ENCODE data around the gene RINL. TPM values are rescaled to one million over a fixed set of nuclear protein-coding genes. Genes with fewer than 3 reads are reported as not detected.

Gene RINL
- polyA plus RNA-seq, 1 of the 3 experiments (the other 2 are of a cell fraction): 3.8 TPM

- Histone ChIP-seq H3K4me2 (no peak overlapping the region), H3K27me3 (ENCODE audit: insufficient read depth) (no peaks in the 10 kb centered on the region), H3K36me3 (replicated peaks in 1 of 2; ENCODE audit: control insufficient read depth in 1 of 2, insufficient read depth in 2 of 2, low read length in 1 of 2) (peaks cover 4 to 17% of the 10 kb centered on the region in 2 experiments), H3K4me3 (ENCODE audit: low read depth in 2 of 2, low read length in 1 of 2) (no peak overlapping the region), H3K9ac (no peak overlapping the region), H3K9me3 (no peaks in the 10 kb centered on the region), H3F3A (replicated peaks; ENCODE audit: insufficient read depth) (no peaks in the 10 kb centered on the region), H3K4me1 (ENCODE audit: control insufficient read depth in 1 of 2, insufficient read depth in 2 of 2, low read depth in 1 of 2, low read length in 1 of 2) (peaks cover 0 to 10% of the 10 kb centered on the region in 2 experiments; a peak in 1 of 4 replicates), H3K27ac (ENCODE audit: low read depth in 2 of 2, low read length in 1 of 2) (no peak overlapping the region), H3K9me2 (no peaks in the 10 kb centered on the region), H2AFZ (ENCODE audit: low read depth) (no peak overlapping the region), H3K79me2 (ENCODE audit: insufficient read depth) (no peaks in the 10 kb centered on the region), H4K20me1 (ENCODE audit: insufficient read depth) (no peaks in the 10 kb centered on the region)
- ChIA-PET CTCF (no interaction called here), POLR2A (interaction anchor here (0.6 to 0.9 kb wide), 2 partner anchors 42 to 188 kb away, joined by 3 read pairs; no protein-coding TSS in a partner anchor)
- TF ChIP-seq, protein P1, sequence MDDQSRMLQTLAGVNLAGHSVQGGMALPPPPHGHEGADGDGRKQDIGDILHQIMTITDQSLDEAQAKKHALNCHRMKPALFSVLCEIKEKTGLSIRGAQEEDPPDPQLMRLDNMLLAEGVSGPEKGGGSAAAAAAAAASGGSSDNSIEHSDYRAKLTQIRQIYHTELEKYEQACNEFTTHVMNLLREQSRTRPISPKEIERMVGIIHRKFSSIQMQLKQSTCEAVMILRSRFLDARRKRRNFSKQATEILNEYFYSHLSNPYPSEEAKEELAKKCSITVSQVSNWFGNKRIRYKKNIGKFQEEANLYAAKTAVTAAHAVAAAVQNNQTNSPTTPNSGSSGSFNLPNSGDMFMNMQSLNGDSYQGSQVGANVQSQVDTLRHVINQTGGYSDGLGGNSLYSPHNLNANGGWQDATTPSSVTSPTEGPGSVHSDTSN (IDR thresholded peaks at IDR 0.05): no peak
- no peak for TF ChIP-seq EP300 (IDR thresholded peaks at IDR 0.05; ENCODE audit: borderline replicate concordance in 1 of 2, low read depth in 1 of 2, low read length in 1 of 2)
- no peak for TF ChIP-seq GABPA (IDR thresholded peaks at IDR 0.05; ENCODE audit: low read depth)
- no peak for TF ChIP-seq MAX (IDR thresholded peaks at IDR 0.05; ENCODE audit: low read depth)
- TF ChIP-seq NFIC (IDR thresholded peaks at IDR 0.05; ENCODE audit: borderline replicate concordance): no peak
- TF ChIP-seq, protein P2, sequence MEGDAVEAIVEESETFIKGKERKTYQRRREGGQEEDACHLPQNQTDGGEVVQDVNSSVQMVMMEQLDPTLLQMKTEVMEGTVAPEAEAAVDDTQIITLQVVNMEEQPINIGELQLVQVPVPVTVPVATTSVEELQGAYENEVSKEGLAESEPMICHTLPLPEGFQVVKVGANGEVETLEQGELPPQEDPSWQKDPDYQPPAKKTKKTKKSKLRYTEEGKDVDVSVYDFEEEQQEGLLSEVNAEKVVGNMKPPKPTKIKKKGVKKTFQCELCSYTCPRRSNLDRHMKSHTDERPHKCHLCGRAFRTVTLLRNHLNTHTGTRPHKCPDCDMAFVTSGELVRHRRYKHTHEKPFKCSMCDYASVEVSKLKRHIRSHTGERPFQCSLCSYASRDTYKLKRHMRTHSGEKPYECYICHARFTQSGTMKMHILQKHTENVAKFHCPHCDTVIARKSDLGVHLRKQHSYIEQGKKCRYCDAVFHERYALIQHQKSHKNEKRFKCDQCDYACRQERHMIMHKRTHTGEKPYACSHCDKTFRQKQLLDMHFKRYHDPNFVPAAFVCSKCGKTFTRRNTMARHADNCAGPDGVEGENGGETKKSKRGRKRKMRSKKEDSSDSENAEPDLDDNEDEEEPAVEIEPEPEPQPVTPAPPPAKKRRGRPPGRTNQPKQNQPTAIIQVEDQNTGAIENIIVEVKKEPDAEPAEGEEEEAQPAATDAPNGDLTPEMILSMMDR (IDR thresholded peaks at IDR 0.05): no peak
- no peak for TF ChIP-seq TEAD4 (IDR thresholded peaks at IDR 0.05; ENCODE audit: borderline replicate concordance, insufficient read depth)
- TF ChIP-seq MXI1 (IDR thresholded peaks at IDR 0.05; ENCODE audit: low read depth, low read length): no peak
- DNase-seq: peak; percentile 19
- 83% methylated on average over 14 of the region's 14 CpGs for WGBS (ENCODE audit: low lambda C conversion rate)
These were observed 42.7 kb upstream of the RINL start for GRCh38 chr19:38920602-38921419.

DNA sequence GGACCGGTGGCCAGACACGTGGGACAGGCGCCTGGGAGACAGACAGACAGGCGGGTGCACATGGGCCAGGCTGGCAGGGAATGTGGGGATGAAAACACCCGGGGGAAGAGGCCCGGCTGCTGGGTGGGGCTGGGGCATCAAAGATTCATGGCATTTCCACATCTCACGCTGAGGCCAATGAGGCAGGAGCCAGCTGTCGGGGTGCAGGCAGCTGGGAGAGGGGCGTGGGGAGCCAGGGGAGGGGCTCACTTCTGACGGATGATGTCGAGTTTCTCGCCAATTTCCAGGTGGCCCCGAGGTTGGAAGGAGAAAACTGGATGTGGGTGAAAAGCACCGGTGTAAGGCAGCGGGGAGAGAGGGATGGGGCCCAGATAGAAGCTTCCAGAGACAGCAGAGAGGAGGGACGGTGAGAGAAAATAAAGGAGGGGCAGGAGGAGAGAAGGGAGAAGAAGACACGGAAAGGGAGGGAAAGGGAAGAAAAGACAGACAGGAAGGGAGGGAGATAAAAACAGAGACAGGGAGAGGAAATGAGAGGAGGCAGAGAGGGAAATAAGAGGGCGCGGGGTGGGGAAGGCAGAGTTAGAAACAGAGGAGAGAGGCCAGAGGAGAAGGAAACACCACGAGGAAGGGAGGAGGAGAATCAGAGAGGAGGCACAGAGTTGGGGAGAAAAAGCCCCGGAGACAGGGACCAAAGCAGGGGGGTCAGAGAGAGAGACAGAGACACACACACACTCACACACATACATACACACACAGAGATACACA lies 41.9 kb upstream of the RINL start:
- no peaks in the 10 kb centered on the region for H3F3A ChIP-seq (replicated peaks; ENCODE audit: insufficient read depth)
- peaks cover 0 to 10% of the 10 kb centered on the region in 2 experiments; a peak in 1 of 4 replicates for H3K4me1 ChIP-seq (ENCODE audit: control insufficient read depth in 1 of 2, insufficient read depth in 2 of 2, low read depth in 1 of 2, low read length in 1 of 2)
- H3K27me3 ChIP-seq (ENCODE audit: insufficient read depth): no peaks in the 10 kb centered on the region
- ChIA-PET CTCF (interaction anchor here (1.3 to 3.4 kb wide), 2 partner anchors 8 to 10 kb away, joined by 4 to 23 read pairs; partner anchors contain the start of genes MRPS12 and SARS2), POLR2A (no interaction called here)
- H2AFZ ChIP-seq (ENCODE audit: low read depth): no peak overlapping the region
- 80% methylated on average over 21 of the region's 21 CpGs for WGBS (ENCODE audit: low lambda C conversion rate)
- no peak overlapping the region for H3K4me2 ChIP-seq
- H3K9me2 ChIP-seq: no peaks in the 10 kb centered on the region
- peak; percentile 21 for DNase-seq
- TF ChIP-seq ZBTB33 (IDR thresholded peaks at IDR 0.05; ENCODE audit: borderline replicate concordance, low read depth): no peak
- no peak for TF ChIP-seq EZH2phosphoT487 (IDR thresholded peaks at IDR 0.05; ENCODE audit: borderline replicate concordance, low read depth)
- TF ChIP-seq RXRA (IDR thresholded peaks at IDR 0.05; ENCODE audit: borderline replicate concordance, low read depth): no peak
- no peak for TF ChIP-seq USF1 (IDR thresholded peaks at IDR 0.05; ENCODE audit: borderline replicate concordance, low read depth)
- TF ChIP-seq FOSL2 (IDR thresholded peaks at IDR 0.05; ENCODE audit: borderline replicate concordance, low read depth): no peak
- TF ChIP-seq EP300 (IDR thresholded peaks at IDR 0.05; ENCODE audit: borderline replicate concordance in 1 of 2, low read depth in 1 of 2, low read length in 1 of 2): no peak
- no peak for TF ChIP-seq JUND (IDR thresholded peaks at IDR 0.05)
- no peaks in the 10 kb centered on the region for H3K9me3 ChIP-seq
- H3K79me2 ChIP-seq (ENCODE audit: insufficient read depth): no peaks in the 10 kb centered on the region
- H3K27ac ChIP-seq (ENCODE audit: low read depth in 2 of 2, low read length in 1 of 2): no peak overlapping the region
- no peak overlapping the region for H3K4me3 ChIP-seq (ENCODE audit: low read depth in 2 of 2, low read length in 1 of 2)
- H4K20me1 ChIP-seq (ENCODE audit: insufficient read depth): no peaks in the 10 kb centered on the region
- H3K9ac ChIP-seq: no peak overlapping the region
- H3K36me3 ChIP-seq (replicated peaks in 1 of 2; ENCODE audit: control insufficient read depth in 1 of 2, insufficient read depth in 2 of 2, low read length in 1 of 2): peaks cover 4 to 12% of the 10 kb centered on the region in 2 experiments
